ENCODE measurements around the gene RNF7. TPM values are rescaled to one million over a fixed set of nuclear protein-coding genes. Genes with fewer than 3 reads are reported as not detected.
"Not testable (repeated sequence)": the region's sequence is repeated elsewhere in the genome, so short reads cannot be mapped to it uniquely, and the experiment has no call there.

The RNF7 gene
- total RNA-seq, 2 donors from 2014 or later = 114 to 125 TPM

- ATAC-seq = no peak
- intact Hi-C loops (cut with DNase I, micrococcal nuclease) = no loop called here
- no peak for DNase-seq
Measured at GRCh38 chr3:141728355-141728892, 9.7 kb upstream of the RNF7 start.

- ATAC-seq = peak; percentile 28
- intact Hi-C loops (cut with DNase I, micrococcal nuclease) = no loop called here
- no peak for DNase-seq
Measured at GRCh38 chr3:141729240-141729639, 8.9 kb upstream of the RNF7 start.

GRCh38 chr3:141735176-141735575 is 2.9 kb upstream of the RNF7 start:
- no peak for ATAC-seq
- intact Hi-C loops (cut with DNase I, micrococcal nuclease) = loop anchor here in 1 of 2 donors (5.0 to 10.0 kb wide), 2 partner anchors 142 to 270 kb away; partner anchors contain the start of gene ATP1B3
- DNase-seq = no peak

- DNase-seq (no peak), ATAC-seq (no peak)
- intact Hi-C loops (cut with DNase I, micrococcal nuclease) = loop anchor here in 1 of 2 donors (5.0 to 10.0 kb wide), 2 partner anchors 141 to 271 kb away; partner anchors contain the start of gene ATP1B3
Measured at GRCh38 chr3:141735770-141736465, 2.2 kb upstream of the RNF7 start.

- ATAC-seq (no peak), DNase-seq (peak in 1 of 2 donors; percentile 13)
- intact Hi-C loops (cut with DNase I, micrococcal nuclease) = loop anchor here in 1 of 2 donors (5.0 to 10.0 kb wide), 2 partner anchors 140 to 272 kb away; partner anchors contain the start of gene ATP1B3
Measured at GRCh38 chr3:141737093-141737492, 1.0 kb upstream of the RNF7 start.

- DNase-seq (no peak), ATAC-seq (no peak)
- intact Hi-C loops (cut with DNase I, micrococcal nuclease) = loop anchor here in 1 of 2 donors (5.0 to 10.0 kb wide), 2 partner anchors 140 to 273 kb away; partner anchors contain the start of gene ATP1B3
Measured at GRCh38 chr3:141737678-141738021, 448 bp upstream of the RNF7 start.

GRCh38 chr3:141738891-141739363 is 829 bp downstream of the RNF7 start:
- ATAC-seq (peak; percentile 27), DNase-seq (no peak)
- intact Hi-C loops (cut with DNase I, micrococcal nuclease) = loop anchor here in 1 of 2 donors (5.0 to 10.0 kb wide), 2 partner anchors 138 to 274 kb away; partner anchors contain the start of gene ATP1B3

GRCh38 chr3:141739731-141740130 is 1.6 kb downstream of the RNF7 start:
- DNase-seq = peak in 1 of 2 donors; percentile 16
- ATAC-seq = no peak
- intact Hi-C loops (cut with DNase I, micrococcal nuclease) = loop anchor here in 1 of 2 donors (5.0 to 10.0 kb wide), 3 partner anchors 138 to 275 kb away; partner anchors contain the start of gene ATP1B3

GRCh38 chr3:141740349-141740748 is 2.3 kb downstream of the RNF7 start:
- peak; percentile 52 for ATAC-seq
- intact Hi-C loops (cut with DNase I, micrococcal nuclease) = loop anchor here in 1 of 2 donors (10.0 kb wide), 1 partner anchor 166 kb away; no protein-coding TSS in a partner anchor
- DNase-seq = no peak

- intact Hi-C loops (cut with DNase I, micrococcal nuclease) = loop anchor here in 1 of 2 donors (10.0 kb wide), 1 partner anchor 169 kb away; no protein-coding TSS in a partner anchor
- DNase-seq = no peak
- no peak for ATAC-seq
Measured at GRCh38 chr3:141743305-141743704, 5.2 kb downstream of the RNF7 start.

- ATAC-seq = no peak
- intact Hi-C loops (cut with DNase I, micrococcal nuclease) = loop anchor here in 1 of 2 donors (10.0 kb wide), 1 partner anchor 172 kb away; no protein-coding TSS in a partner anchor
- no peak for DNase-seq
Measured at GRCh38 chr3:141746962-141747361, 8.9 kb downstream of the RNF7 start.

- ATAC-seq (no peak), DNase-seq (no peak)
- intact Hi-C loops (cut with DNase I, micrococcal nuclease) = no loop called here
Measured at GRCh38 chr3:141753399-141753798, 15.3 kb downstream of the RNF7 start.

GRCh38 chr3:141754032-141754431 is 15.9 kb downstream of the RNF7 start:
- DNase-seq (no peak), ATAC-seq (no peak)
- intact Hi-C loops (cut with DNase I, micrococcal nuclease) = no loop called here

- DNase-seq (peak in 1 of 2 donors; percentile 31), ATAC-seq (peak; percentile 23)
- intact Hi-C loops (cut with DNase I, micrococcal nuclease) = not testable (repeated sequence)
Measured at GRCh38 chr3:141762552-141762951, 24.5 kb downstream of the RNF7 start.

- DNase-seq = no peak
- intact Hi-C loops (cut with DNase I, micrococcal nuclease) = no loop called here
- peak; percentile 67 for ATAC-seq
Measured at GRCh38 chr3:141763088-141763750, 25.1 kb downstream of the RNF7 start, which contains the start of gene GRK7. TSS of gene GRK7 (plus strand) at chr3:141763408. CDS start at chr3:141778285, 14,877 bp downstream.

GRCh38 chr3:141764045-141764444 is 25.9 kb downstream of the RNF7 start:
- DNase-seq = no peak
- peak; percentile 10 for ATAC-seq
- intact Hi-C loops (cut with DNase I, micrococcal nuclease) = no loop called here

GRCh38 chr3:141764465-141764864 is 26.4 kb downstream of the RNF7 start:
- DNase-seq = no peak
- peak; percentile 18 for ATAC-seq
- intact Hi-C loops (cut with DNase I, micrococcal nuclease) = no loop called here

- no peak for DNase-seq
- intact Hi-C loops (cut with DNase I, micrococcal nuclease) = no loop called here
- no peak for ATAC-seq
Measured at GRCh38 chr3:141764986-141765385, 26.9 kb downstream of the RNF7 start.

- ATAC-seq (no peak), DNase-seq (no peak)
- intact Hi-C loops (cut with DNase I, micrococcal nuclease) = no loop called here
Measured at GRCh38 chr3:141767066-141767465, 29.0 kb downstream of the RNF7 start.
